ENCODE measurements around the gene SCN10A.

- TF ChIP-seq, protein P1, sequence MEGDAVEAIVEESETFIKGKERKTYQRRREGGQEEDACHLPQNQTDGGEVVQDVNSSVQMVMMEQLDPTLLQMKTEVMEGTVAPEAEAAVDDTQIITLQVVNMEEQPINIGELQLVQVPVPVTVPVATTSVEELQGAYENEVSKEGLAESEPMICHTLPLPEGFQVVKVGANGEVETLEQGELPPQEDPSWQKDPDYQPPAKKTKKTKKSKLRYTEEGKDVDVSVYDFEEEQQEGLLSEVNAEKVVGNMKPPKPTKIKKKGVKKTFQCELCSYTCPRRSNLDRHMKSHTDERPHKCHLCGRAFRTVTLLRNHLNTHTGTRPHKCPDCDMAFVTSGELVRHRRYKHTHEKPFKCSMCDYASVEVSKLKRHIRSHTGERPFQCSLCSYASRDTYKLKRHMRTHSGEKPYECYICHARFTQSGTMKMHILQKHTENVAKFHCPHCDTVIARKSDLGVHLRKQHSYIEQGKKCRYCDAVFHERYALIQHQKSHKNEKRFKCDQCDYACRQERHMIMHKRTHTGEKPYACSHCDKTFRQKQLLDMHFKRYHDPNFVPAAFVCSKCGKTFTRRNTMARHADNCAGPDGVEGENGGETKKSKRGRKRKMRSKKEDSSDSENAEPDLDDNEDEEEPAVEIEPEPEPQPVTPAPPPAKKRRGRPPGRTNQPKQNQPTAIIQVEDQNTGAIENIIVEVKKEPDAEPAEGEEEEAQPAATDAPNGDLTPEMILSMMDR (IDR thresholded peaks at IDR 0.05) = no peak
- no peak for TF ChIP-seq POLR2A (IDR thresholded peaks at IDR 0.05)
These were observed 131.5 kb downstream of the SCN10A start for GRCh38 chr3:38684546-38684945.
